Neural cell (in vitro differentiated cells): Measurements from ENCODE around the gene VPS13C. TPM values are rescaled to one million over a fixed set of nuclear protein-coding genes. Genes with fewer than 3 reads are reported as not detected.

Experiments used
- H2AFZ ChIP-seq: fragments of 200-600, 300-800 bp; sonication (generic), shearing (Covaris generic); 2 replicates; pipeline ENCODE4 v1.6.0; 2014; ENCODE audit warnings: low read depth, mild to moderate bottlenecking, antibody characterized with exemption, low read length, moderate library complexity
- H3F3A ChIP-seq: fragments of 200-600 bp; shearing (Covaris generic); 2 replicates; pipeline ENCODE4 v1.6.1; 2016; ENCODE audit warnings: mild to moderate bottlenecking, moderate library complexity, mixed read lengths, antibody characterized with exemption, low read length; ENCODE audit not compliant: insufficient read depth, poor library complexity, severe bottlenecking
- H3K27ac ChIP-seq: fragments of 200-600, 300-800 bp; sonication (generic), shearing (Covaris generic); 2 replicates; pipeline ENCODE4 v1.5.1; 2014; ENCODE audit warnings: mild to moderate bottlenecking, low read length, moderate library complexity
- H3K27me3 ChIP-seq: fragments of 300-800, 200-600 bp; sonication (generic), shearing (Covaris generic); 2 replicates; pipeline ENCODE4 v1.6.0; 2014; ENCODE audit warnings: mild to moderate bottlenecking, low read depth, low read length, moderate library complexity; ENCODE audit not compliant: insufficient read depth
- H3K36me3 ChIP-seq: fragments of 300-800, 200-600 bp; sonication (generic), shearing (Covaris generic); 2 replicates; pipeline ENCODE4 v1.5.1; 2014; ENCODE audit warnings: mild to moderate bottlenecking, antibody characterized with exemption, low read length, moderate library complexity; ENCODE audit not compliant: insufficient read depth
- H3K4me2 ChIP-seq: fragments of 300-800, 200-600 bp; sonication (generic), shearing (Covaris generic); 2 replicates; pipeline ENCODE4 v1.6.0; 2014; ENCODE audit warnings: mild to moderate bottlenecking, low read length
- H3K4me3 ChIP-seq: fragments of 300-800, 200-600 bp; sonication (generic), shearing (Covaris generic); 2 replicates; pipeline ENCODE4 v1.5.1; 2014; ENCODE audit warnings: mild to moderate bottlenecking, low read length, moderate library complexity
- H3K79me2 ChIP-seq: fragments of 200-600 bp; shearing (Covaris generic); replicated peaks from 2 replicates; pipeline ENCODE4 v1.6.0; 2014; ENCODE audit warnings: mild to moderate bottlenecking, low read length, moderate library complexity; ENCODE audit not compliant: insufficient read depth
- H3K9ac ChIP-seq: fragments of 300-800, 200-600 bp; sonication (generic), shearing (Covaris generic); 2 replicates; pipeline ENCODE4 v1.6.1; 2016; ENCODE audit warnings: mild to moderate bottlenecking, low read length, mixed read lengths
- H3K9me2 ChIP-seq: fragments of 200-600 bp; shearing (Covaris generic); 2 replicates; pipeline ENCODE4 v1.6.1; 2016; ENCODE audit warnings: mild to moderate bottlenecking, low read length, mixed read lengths; ENCODE audit not compliant: insufficient read depth
- H3K9me3 ChIP-seq: fragments of 200-600, 300-800 bp; sonication (generic), shearing (Covaris generic); 2 replicates; pipeline ENCODE4 v1.6.1; 2016; ENCODE audit warnings: mild to moderate bottlenecking, mixed run types, low read length, moderate library complexity, mixed read lengths
- H4K20me1 ChIP-seq: fragments of 200-600 bp; shearing (Covaris generic); 2 replicates; pipeline ENCODE4 v1.6.1; 2016; ENCODE audit warnings: mild to moderate bottlenecking, mixed run types; ENCODE audit not compliant: insufficient read depth
- EZH2 ChIP-seq: fragments of 200-600, 300-800 bp; shearing (Covaris generic), sonication (generic); IDR thresholded peaks from 2 replicates; pipeline ENCODE4 v1.6.1; 2014; ENCODE audit warnings: antibody characterized with exemption, low read length, borderline replicate concordance, mild to moderate bottlenecking; ENCODE audit not compliant: insufficient read depth, poor library complexity, severe bottlenecking
- MXI1 ChIP-seq: fragments of 450-650 bp; conservative IDR thresholded peaks from 2 replicates; pipeline ENCODE4 v1.6.1; 2014; ENCODE audit warnings: antibody characterized with exemption, mild to moderate bottlenecking; ENCODE audit not compliant: poor library complexity, severe bottlenecking
- POLR2AphosphoS5 ChIP-seq: IDR thresholded peaks from 2 replicates; pipeline ENCODE4 v1.6.1; 2012
- RAD21 ChIP-seq: fragments of 450-650 bp; conservative IDR thresholded peaks from 2 replicates; pipeline ENCODE4 v1.6.1; 2014; ENCODE audit warnings: antibody characterized with exemption, mild to moderate bottlenecking, moderate library complexity
- REST ChIP-seq: IDR thresholded peaks from 2 replicates; pipeline ENCODE4 v1.6.1; 2012; ENCODE audit warnings: borderline replicate concordance
- SMC3 ChIP-seq: fragments of 450-650 bp; conservative IDR thresholded peaks from 2 replicates; pipeline ENCODE4 v1.6.1; 2014; ENCODE audit warnings: antibody characterized with exemption, mild to moderate bottlenecking, moderate library complexity; ENCODE audit not compliant: poor library complexity
- TAF1 ChIP-seq: IDR thresholded peaks from 2 replicates; pipeline ENCODE4 v1.6.1; 2012; ENCODE audit warnings: low read depth
- polyA plus RNA-seq: library from polyadenylated mRNA; depleted of rRNA; stranded (reverse); fragments of >200 nt; gene quantifications from 2 replicates; pipeline ENCODE4 v1.2.3, GENCODE V29; 2014
- TF ChIP-seq, protein P1 (sequence below): fragments of 450-650 bp; IDR thresholded peaks from 2 replicates; pipeline ENCODE4 v1.5.1; 2014; ENCODE audit warnings: antibody characterized with exemption, mild to moderate bottlenecking, moderate library complexity; ENCODE audit not compliant: poor library complexity, severe bottlenecking

VPS13C gene
- polyA plus RNA-seq, 1 donor from 2014 or later = 92.6 TPM

DNA sequence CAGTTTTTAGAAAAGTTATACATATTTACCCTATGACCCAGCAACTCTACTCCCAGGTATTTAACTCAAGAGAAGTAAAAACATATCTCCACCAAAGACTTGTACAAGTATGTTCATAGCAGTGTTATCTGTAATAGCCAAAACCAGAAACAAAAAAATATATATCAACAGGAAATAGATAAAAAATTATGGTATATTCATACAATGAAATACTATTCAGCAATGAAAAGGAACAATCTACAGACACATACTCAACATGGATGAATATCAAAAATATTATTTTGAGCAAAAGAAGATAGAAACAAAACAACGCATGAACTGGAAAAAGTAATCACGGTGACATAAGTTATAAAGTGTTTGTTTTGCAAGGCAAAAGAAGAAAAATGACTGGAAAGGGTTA, 72.4 kb downstream of the VPS13C start:
- Histone ChIP-seq H3K9me2 (no peaks in the 10 kb centered on the region), H3K79me2 (no peaks in the 10 kb centered on the region), H3K9ac (no peak overlapping the region), H2AFZ (no peak overlapping the region), H3F3A (no peaks in the 10 kb centered on the region), H3K27me3 (no peaks in the 10 kb centered on the region), H3K4me3 (no peak overlapping the region), H3K4me2 (no peak overlapping the region), H4K20me1 (no peaks in the 10 kb centered on the region), H3K9me3 (no peaks in the 10 kb centered on the region), H3K36me3 (peaks cover 15% of the 10 kb centered on the region), H3K27ac (no peak overlapping the region)
- TF ChIP-seq POLR2AphosphoS5 (no peak), RAD21 (no peak), MXI1 (no peak), EZH2 (no peak), TAF1 (no peak), REST (no peak)
- TF ChIP-seq, protein P1, sequence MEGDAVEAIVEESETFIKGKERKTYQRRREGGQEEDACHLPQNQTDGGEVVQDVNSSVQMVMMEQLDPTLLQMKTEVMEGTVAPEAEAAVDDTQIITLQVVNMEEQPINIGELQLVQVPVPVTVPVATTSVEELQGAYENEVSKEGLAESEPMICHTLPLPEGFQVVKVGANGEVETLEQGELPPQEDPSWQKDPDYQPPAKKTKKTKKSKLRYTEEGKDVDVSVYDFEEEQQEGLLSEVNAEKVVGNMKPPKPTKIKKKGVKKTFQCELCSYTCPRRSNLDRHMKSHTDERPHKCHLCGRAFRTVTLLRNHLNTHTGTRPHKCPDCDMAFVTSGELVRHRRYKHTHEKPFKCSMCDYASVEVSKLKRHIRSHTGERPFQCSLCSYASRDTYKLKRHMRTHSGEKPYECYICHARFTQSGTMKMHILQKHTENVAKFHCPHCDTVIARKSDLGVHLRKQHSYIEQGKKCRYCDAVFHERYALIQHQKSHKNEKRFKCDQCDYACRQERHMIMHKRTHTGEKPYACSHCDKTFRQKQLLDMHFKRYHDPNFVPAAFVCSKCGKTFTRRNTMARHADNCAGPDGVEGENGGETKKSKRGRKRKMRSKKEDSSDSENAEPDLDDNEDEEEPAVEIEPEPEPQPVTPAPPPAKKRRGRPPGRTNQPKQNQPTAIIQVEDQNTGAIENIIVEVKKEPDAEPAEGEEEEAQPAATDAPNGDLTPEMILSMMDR = no peak

DNA sequence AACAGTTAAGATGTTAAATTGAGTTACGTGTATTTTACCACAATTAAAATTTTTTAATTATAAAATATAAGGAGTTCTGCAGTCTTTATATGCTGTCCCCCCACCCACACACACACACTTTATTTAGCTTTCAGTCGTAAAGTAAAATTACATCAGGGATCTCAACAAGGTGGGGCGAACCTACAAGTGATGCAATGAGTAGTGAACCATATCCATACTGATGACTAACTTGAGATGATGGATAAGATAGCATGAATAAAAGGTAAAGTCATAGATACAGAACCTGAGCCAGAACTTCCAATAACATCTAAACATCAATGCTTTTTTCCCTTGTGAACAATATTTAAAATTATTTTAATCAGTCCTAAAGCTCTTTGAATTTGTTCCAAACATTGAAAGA, 77.2 kb downstream of the VPS13C start:
- H3K9me2 ChIP-seq = no peaks in the 10 kb centered on the region
- H3K27me3 ChIP-seq = no peaks in the 10 kb centered on the region
- H3K4me3 ChIP-seq = no peak overlapping the region
- no peaks in the 10 kb centered on the region for H3K9me3 ChIP-seq
- TF ChIP-seq TAF1 (no peak), MXI1 (no peak), POLR2AphosphoS5 (no peak), REST (no peak), RAD21 (no peak), SMC3 (no peak)
- H3F3A ChIP-seq = no peaks in the 10 kb centered on the region
- H4K20me1 ChIP-seq = no peaks in the 10 kb centered on the region
- no peak overlapping the region for H3K27ac ChIP-seq
- no peaks in the 10 kb centered on the region for H3K79me2 ChIP-seq
- H3K36me3 ChIP-seq = peaks cover 10% of the 10 kb centered on the region
- no peak overlapping the region for H2AFZ ChIP-seq
- H3K9ac ChIP-seq = no peak overlapping the region
- no peak overlapping the region for H3K4me2 ChIP-seq
